ENCODE results near the gene CHST2.

The CHST2 gene

GRCh38 chr3:143098032-143098764, 21.4 kb upstream of the CHST2 start:
- no peak for DNase-seq (ENCODE audit: low read depth)

- no peak for DNase-seq (ENCODE audit: low read depth)
These were observed 20.4 kb upstream of the CHST2 start for GRCh38 chr3:143099210-143099609.

GRCh38 chr3:143099690-143100089, 19.9 kb upstream of the CHST2 start:
- no peak for DNase-seq (ENCODE audit: low read depth)

- no peak for DNase-seq (ENCODE audit: low read depth)
These were observed 19.1 kb upstream of the CHST2 start for GRCh38 chr3:143100451-143100850.

- DNase-seq (ENCODE audit: low read depth): no peak
These were observed 17.7 kb upstream of the CHST2 start for GRCh38 chr3:143101792-143102381.

- no peak for DNase-seq (ENCODE audit: low read depth)
These were observed 15.9 kb upstream of the CHST2 start for GRCh38 chr3:143103652-143104051.

- DNase-seq (ENCODE audit: low read depth): no peak
These were observed 14.4 kb upstream of the CHST2 start for GRCh38 chr3:143105170-143105569.

- DNase-seq (ENCODE audit: low read depth): no peak
These were observed 9.7 kb upstream of the CHST2 start for GRCh38 chr3:143109861-143110260.

- DNase-seq (ENCODE audit: low read depth): no peak
These were observed 9.2 kb upstream of the CHST2 start for GRCh38 chr3:143110371-143110770.

- DNase-seq (ENCODE audit: low read depth): no peak
These were observed 952 bp upstream of the CHST2 start for GRCh38 chr3:143118630-143119008.

- DNase-seq (ENCODE audit: low read depth): no peak
These were observed 574 bp downstream of the CHST2 start for GRCh38 chr3:143119974-143120715.

GRCh38 chr3:143120716-143121240, 1.2 kb downstream of the CHST2 start:
- DNase-seq (ENCODE audit: low read depth): no peak

GRCh38 chr3:143121241-143122088, 1.9 kb downstream of the CHST2 start:
- DNase-seq (ENCODE audit: low read depth): no peak

GRCh38 chr3:143122089-143122430, 2.5 kb downstream of the CHST2 start:
- no peak for DNase-seq (ENCODE audit: low read depth)

GRCh38 chr3:143122608-143123352, 3.2 kb downstream of the CHST2 start:
- DNase-seq (ENCODE audit: low read depth): no peak

GRCh38 chr3:143123353-143123984, 3.9 kb downstream of the CHST2 start:
- no peak for DNase-seq (ENCODE audit: low read depth)

- DNase-seq (ENCODE audit: low read depth): no peak
These were observed 5.3 kb downstream of the CHST2 start for GRCh38 chr3:143124601-143125520.

- no peak for DNase-seq (ENCODE audit: low read depth)
These were observed 8.2 kb downstream of the CHST2 start for GRCh38 chr3:143127801-143128200.

GRCh38 chr3:143128227-143128955, 8.8 kb downstream of the CHST2 start:
- no peak for DNase-seq (ENCODE audit: low read depth)

Data from HS-5 (cell line).